Measurements from ENCODE around the gene GNAI3.

Gene GNAI3

DNA sequence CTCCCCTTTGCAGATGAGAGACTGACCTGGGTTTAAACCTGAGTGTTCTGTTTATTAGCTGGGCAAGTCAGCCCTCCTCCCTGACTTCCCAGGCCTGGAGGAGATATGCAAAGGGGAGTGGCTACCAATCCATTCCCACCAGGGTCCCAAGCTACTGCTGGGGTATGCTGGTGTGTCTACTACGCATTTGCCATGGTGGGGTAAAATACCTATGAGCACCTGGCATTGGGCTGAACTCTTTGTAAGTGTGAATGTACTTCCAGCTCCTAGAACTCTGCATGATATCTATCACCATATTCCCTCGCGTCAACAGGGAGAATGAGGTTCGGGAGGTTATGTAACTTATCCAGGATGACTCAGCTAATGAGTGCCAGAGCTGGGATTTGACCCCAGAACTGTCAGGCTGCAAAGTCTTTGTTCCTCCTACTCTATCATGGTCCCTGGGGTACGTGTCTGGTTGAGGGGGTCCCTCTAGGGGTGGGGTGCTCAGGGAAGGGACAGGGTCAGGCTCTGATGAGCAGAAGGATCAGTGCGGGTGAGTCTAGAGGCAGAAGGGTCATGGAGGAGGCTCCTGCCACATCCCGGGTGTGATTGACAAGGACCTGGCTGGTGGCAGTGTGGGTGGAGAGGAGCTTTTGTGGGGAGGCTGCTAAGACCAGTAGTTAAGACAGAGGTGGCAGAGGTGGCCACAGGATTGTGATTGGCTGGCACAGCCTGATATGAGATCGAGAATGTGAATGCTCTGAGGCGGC, 88.0 kb downstream of the GNAI3 start:
- DNase-seq (ENCODE audit: insufficient read length, low spot score) (no peak), FAIRE-seq (no peak)
- TF ChIP-seq POU2F2 (IDR thresholded peaks at IDR 0.05; ENCODE audit: low read depth, low read length): no peak
- TF ChIP-seq SPI1 (IDR thresholded peaks at IDR 0.05; ENCODE audit: low read depth, low read length): no peak
- no peak for TF ChIP-seq TAF1 (IDR thresholded peaks at IDR 0.05; ENCODE audit: low read depth, low read length)
- no peak for TF ChIP-seq POLR2A (IDR thresholded peaks at IDR 0.05; ENCODE audit: low read depth, low read length)
- TF ChIP-seq POLR2AphosphoS5 (IDR thresholded peaks at IDR 0.05; ENCODE audit: low read depth, low read length): no peak
- no peak for TF ChIP-seq PAX5 (IDR thresholded peaks at IDR 0.05; ENCODE audit: insufficient read depth, low read length, severe bottlenecking)

DNA sequence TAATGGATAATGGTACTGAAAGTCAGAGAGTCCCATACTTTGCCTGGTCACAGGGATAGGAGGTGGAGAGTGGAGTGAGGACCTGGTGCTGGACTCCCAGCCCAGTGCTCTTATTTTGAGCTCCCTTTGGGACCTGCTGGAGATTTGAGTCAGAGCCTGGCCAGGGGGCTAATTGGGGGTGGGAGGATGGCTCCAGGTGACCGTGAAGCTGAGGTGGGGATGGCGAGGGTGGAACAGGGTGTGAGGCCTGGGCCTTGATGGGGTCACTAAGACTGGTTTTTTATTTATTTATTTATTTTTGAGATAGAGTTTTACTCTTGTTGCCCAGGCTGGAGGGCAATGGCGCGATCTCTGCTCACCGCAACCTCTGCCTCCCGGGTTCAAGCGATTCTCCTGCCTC, 89.0 kb downstream of the GNAI3 start:
- TF ChIP-seq POU2F2 (IDR thresholded peaks at IDR 0.05; ENCODE audit: low read depth, low read length) (no peak), PAX5 (IDR thresholded peaks at IDR 0.05; ENCODE audit: insufficient read depth, low read length, severe bottlenecking) (no peak), SPI1 (IDR thresholded peaks at IDR 0.05; ENCODE audit: low read depth, low read length) (no peak), POLR2A (IDR thresholded peaks at IDR 0.05; ENCODE audit: low read depth, low read length) (no peak), TAF1 (IDR thresholded peaks at IDR 0.05; ENCODE audit: low read depth, low read length) (no peak), POLR2AphosphoS5 (IDR thresholded peaks at IDR 0.05; ENCODE audit: low read depth, low read length) (no peak)
- FAIRE-seq (no peak), DNase-seq (ENCODE audit: insufficient read length, low spot score) (no peak)

DNA sequence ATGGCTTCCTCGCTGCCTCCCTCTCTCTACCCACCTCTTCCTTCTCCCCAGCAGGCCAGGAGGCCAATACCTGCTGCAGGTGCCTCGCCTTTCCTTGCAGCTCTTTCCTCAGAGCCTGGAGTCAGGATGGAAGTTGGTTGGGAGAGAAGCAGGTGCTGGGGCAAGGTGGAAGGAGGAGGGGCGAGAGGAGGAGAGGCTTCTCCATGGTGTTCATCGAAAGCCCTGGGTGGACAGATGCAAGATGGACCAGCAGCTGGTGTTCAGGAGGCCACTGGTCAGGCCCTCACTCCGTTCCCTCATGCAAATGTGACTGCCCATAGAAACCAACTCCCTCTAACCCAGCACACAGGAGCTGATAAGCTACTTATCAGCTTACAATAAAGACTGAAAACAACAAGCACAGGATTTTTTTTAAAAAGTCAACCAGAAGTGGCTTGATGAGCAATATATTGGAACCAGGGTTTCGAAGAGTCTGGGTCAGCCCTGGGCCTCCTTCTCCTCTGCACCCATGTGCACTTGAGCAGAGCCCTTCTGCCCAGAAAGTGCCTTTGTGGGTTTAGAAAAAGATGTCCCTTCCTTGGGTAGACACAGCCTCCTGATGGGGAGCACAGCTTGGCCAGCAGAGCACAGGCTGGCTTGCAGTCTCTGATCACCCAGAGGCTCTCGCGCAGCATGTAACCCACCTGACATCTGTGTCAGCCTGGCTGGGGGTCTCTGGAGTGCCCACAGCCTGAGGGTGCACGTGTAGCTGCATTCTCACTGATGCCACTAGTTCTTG, 90.8 kb downstream of the GNAI3 start:
- TF ChIP-seq POLR2AphosphoS5 (IDR thresholded peaks at IDR 0.05; ENCODE audit: low read depth, low read length) (no peak), PAX5 (IDR thresholded peaks at IDR 0.05; ENCODE audit: insufficient read depth, low read length, severe bottlenecking) (no peak), POLR2A (IDR thresholded peaks at IDR 0.05; ENCODE audit: low read depth, low read length) (no peak), TAF1 (IDR thresholded peaks at IDR 0.05; ENCODE audit: low read depth, low read length) (no peak), SPI1 (IDR thresholded peaks at IDR 0.05; ENCODE audit: low read depth, low read length) (no peak), POU2F2 (IDR thresholded peaks at IDR 0.05; ENCODE audit: low read depth, low read length) (no peak)
- FAIRE-seq: no peak
- no peak for DNase-seq (ENCODE audit: insufficient read length, low spot score)

DNA sequence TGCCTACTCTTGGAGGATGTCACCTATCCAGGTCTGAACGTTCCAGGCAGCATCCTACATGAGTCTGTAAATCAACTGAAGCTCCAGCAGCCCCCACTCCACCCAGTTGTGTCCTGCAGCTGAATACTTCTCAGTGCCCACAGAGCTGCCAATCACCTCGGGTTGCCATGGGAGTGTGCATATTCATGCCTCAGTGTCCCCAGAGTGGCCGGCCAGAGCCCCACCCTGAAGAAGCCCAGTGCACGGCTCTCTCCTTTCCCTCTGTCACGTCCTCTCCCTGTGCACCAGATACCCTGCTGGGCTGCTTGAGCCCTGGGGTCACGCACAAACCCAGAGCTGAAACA, 91.4 kb downstream of the GNAI3 start:
- no peak for TF ChIP-seq TAF1 (IDR thresholded peaks at IDR 0.05; ENCODE audit: low read depth, low read length)
- no peak for TF ChIP-seq SPI1 (IDR thresholded peaks at IDR 0.05; ENCODE audit: low read depth, low read length)
- no peak for TF ChIP-seq POU2F2 (IDR thresholded peaks at IDR 0.05; ENCODE audit: low read depth, low read length)
- no peak for TF ChIP-seq PAX5 (IDR thresholded peaks at IDR 0.05; ENCODE audit: insufficient read depth, low read length, severe bottlenecking)
- no peak for TF ChIP-seq POLR2A (IDR thresholded peaks at IDR 0.05; ENCODE audit: low read depth, low read length)
- TF ChIP-seq POLR2AphosphoS5 (IDR thresholded peaks at IDR 0.05; ENCODE audit: low read depth, low read length): no peak
- FAIRE-seq (no peak), DNase-seq (ENCODE audit: insufficient read length, low spot score) (no peak)

DNA sequence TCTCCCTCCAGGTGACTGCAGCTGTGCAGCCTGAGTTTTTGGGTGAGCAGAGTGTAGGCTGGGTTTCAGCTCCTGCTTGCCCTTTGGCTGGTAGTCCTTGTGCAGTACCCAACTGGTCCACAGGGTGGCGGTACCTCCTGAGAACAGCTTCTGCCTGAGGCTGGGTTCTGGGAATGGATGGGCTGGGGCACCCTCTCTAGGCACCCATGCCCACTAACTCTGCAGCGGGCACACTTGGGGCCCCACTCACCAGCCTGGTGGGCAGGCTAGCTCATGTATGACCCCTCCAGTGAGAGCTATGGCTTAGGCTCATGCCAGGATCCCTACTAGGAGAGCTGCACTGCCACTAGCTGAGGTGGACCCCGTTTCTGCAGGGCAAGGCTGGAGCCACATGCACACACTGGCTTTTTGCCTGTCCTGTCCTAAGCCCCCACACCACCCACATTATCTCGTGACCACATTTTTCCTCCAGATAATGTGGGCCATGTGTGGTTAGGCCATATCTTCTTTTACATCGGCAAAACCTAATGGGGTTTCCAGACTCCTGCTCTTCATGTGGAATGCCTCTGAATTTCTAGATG, 92.0 kb downstream of the GNAI3 start:
- TF ChIP-seq POU2F2 (IDR thresholded peaks at IDR 0.05; ENCODE audit: low read depth, low read length) (no peak), PAX5 (IDR thresholded peaks at IDR 0.05; ENCODE audit: insufficient read depth, low read length, severe bottlenecking) (no peak), POLR2A (IDR thresholded peaks at IDR 0.05; ENCODE audit: low read depth, low read length) (no peak), POLR2AphosphoS5 (IDR thresholded peaks at IDR 0.05; ENCODE audit: low read depth, low read length) (no peak), TAF1 (IDR thresholded peaks at IDR 0.05; ENCODE audit: low read depth, low read length) (no peak), SPI1 (IDR thresholded peaks at IDR 0.05; ENCODE audit: low read depth, low read length) (no peak)
- DNase-seq (ENCODE audit: insufficient read length, low spot score) (no peak), FAIRE-seq (peak; percentile 95)

DNA sequence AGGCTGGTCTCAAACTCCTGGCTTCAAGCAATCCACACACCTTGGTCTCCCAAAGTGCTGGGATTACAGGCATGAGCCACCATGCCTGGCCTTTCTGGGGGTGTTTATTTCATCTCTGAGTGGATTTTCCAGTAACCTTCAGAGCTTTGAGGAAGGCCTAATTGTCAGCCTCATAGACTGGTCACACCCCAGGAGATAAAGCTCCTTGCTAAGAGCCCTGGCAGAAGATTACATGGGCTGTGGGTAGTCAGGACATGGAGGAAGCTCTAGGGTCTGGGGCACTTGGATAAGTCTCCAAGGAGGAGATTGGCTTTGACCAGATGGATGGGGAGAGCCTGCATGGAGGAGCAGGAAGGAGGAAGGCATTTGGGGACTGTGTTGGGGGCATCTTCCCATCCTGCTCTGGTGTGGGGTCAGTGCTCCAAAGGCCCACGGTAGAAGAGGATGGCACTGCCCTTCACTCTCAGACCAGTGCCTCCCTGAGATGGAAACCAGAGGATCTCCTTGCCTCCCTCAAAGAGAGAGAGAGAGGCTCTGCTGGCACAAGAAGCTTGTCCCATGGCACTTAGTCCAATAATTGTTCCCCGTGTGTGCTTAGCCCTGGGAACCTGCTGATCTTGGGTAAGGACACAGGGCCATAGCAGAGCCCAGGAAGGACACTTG, 92.8 kb downstream of the GNAI3 start:
- no peak for FAIRE-seq
- DNase-seq (ENCODE audit: insufficient read length, low spot score): no peak
- TF ChIP-seq TAF1 (IDR thresholded peaks at IDR 0.05; ENCODE audit: low read depth, low read length) (no peak), POLR2A (IDR thresholded peaks at IDR 0.05; ENCODE audit: low read depth, low read length) (no peak), POLR2AphosphoS5 (IDR thresholded peaks at IDR 0.05; ENCODE audit: low read depth, low read length) (no peak), PAX5 (IDR thresholded peaks at IDR 0.05; ENCODE audit: insufficient read depth, low read length, severe bottlenecking) (no peak), SPI1 (IDR thresholded peaks at IDR 0.05; ENCODE audit: low read depth, low read length) (no peak), POU2F2 (IDR thresholded peaks at IDR 0.05; ENCODE audit: low read depth, low read length) (no peak)

DNA sequence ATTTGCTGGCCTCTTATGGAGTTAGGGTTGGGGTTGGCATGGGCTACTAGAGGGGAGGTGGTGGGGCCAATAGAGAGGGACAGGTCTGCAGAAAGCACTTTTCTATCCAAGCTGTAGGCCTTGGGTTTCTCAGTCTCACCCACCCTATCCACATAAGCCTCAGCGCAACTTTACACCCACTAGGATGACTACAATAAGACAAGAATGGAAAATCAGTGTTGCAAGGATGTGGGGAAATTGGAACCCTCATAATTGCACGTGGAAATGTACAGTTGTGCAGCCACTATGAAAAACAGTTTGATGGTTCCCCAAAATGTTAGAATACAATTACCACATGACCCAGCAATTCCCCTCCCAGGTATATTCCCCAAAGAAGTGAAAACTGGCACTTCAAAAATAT, 93.4 kb downstream of the GNAI3 start:
- no peak for FAIRE-seq
- DNase-seq (ENCODE audit: insufficient read length, low spot score): no peak
- TF ChIP-seq POU2F2 (IDR thresholded peaks at IDR 0.05; ENCODE audit: low read depth, low read length): no peak
- no peak for TF ChIP-seq TAF1 (IDR thresholded peaks at IDR 0.05; ENCODE audit: low read depth, low read length)
- TF ChIP-seq POLR2A (IDR thresholded peaks at IDR 0.05; ENCODE audit: low read depth, low read length): no peak
- TF ChIP-seq SPI1 (IDR thresholded peaks at IDR 0.05; ENCODE audit: low read depth, low read length): no peak
- no peak for TF ChIP-seq PAX5 (IDR thresholded peaks at IDR 0.05; ENCODE audit: insufficient read depth, low read length, severe bottlenecking)
- TF ChIP-seq POLR2AphosphoS5 (IDR thresholded peaks at IDR 0.05; ENCODE audit: low read depth, low read length): no peak

DNA sequence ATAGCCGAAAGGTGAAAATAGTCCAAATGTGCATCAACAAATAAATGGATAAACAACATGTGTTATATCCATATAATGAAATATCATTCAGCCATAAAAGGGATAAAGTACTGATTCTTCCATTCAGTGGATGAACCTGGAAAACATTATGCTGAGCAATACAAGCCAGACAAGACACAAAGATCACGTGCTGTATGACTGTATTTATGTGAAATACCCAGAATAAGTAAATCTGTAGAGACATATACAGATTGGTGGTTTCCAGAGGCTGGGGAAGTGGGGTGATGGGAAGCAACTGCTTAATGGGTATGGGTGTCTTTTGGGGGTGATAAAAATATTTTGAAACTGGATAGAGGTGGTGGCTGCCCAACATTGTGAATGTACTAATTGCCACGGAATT, 94.2 kb downstream of the GNAI3 start:
- DNase-seq (ENCODE audit: insufficient read length, low spot score) (no peak), FAIRE-seq (no peak)
- no peak for TF ChIP-seq POLR2A (IDR thresholded peaks at IDR 0.05; ENCODE audit: low read depth, low read length)
- TF ChIP-seq SPI1 (IDR thresholded peaks at IDR 0.05; ENCODE audit: low read depth, low read length): no peak
- no peak for TF ChIP-seq POU2F2 (IDR thresholded peaks at IDR 0.05; ENCODE audit: low read depth, low read length)
- no peak for TF ChIP-seq POLR2AphosphoS5 (IDR thresholded peaks at IDR 0.05; ENCODE audit: low read depth, low read length)
- no peak for TF ChIP-seq TAF1 (IDR thresholded peaks at IDR 0.05; ENCODE audit: low read depth, low read length)
- no peak for TF ChIP-seq PAX5 (IDR thresholded peaks at IDR 0.05; ENCODE audit: insufficient read depth, low read length, severe bottlenecking)
